NOMO-1 treated with dmso at 0.1 percent for 144 hours (cell line): ENCODE data around the gene GSKIP.
"Not testable (repeated sequence)": the region's sequence is repeated elsewhere in the genome, so short reads cannot be mapped to it uniquely, and the experiment has no call there.

Source experiments
- DNase-seq: peaks from one replicate; lab custom pipeline; 2025; ENCODE audit not compliant: unreplicated experiment; lab: John Stamatoyannopoulos, UW

The GSKIP gene, protein sequence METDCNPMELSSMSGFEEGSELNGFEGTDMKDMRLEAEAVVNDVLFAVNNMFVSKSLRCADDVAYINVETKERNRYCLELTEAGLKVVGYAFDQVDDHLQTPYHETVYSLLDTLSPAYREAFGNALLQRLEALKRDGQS

DNA sequence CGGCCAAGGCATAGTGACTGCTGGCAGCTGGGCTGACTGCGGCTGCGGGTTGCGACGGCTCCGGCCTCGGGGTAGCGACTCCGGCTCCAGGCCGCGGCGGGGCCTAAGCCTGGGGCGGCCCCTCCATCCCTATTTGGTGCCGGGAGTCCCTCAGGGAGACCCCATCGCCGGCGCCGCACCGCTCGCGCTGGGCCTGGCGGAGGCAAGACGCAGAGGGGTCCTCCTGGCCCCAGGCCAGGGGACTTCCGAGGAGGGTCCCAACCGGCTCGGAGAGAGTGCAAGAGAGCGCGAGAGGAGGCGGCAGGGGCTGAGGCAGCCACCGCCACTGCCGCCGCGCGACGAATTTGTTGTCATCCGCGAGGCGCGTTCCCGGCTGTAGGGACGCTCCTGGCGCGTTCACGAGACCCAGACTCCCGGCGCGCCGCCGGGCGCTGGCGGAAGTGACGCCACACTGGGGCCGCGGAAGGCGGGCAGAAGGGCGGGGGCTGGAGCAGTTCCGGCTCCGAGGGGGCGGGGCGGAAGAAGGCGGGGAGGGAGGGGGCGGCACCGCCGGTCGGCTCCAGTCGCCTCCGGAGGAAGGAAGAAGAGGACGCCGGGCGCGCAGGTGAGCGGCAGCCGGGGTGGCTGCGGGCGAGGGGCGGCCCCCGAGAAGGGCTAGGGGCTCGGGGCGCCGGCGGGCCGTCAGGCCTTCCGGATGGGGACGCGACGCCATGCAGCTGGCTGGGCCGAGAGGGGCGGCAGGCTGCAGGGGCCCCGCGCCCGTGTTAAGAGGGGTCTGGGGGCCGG lies at the start of gene GSKIP, which contains the start of gene ATG2B:
GSKIP (plus strand) TSS at position 562 of the 786 bp plus-strand sequence. CDS start 18,722 bp downstream, outside the sequence.
ATG2B (minus strand) TSS at position 377 of the 786 bp plus-strand sequence; CDS start at position 12, 365 bp downstream.
- DNase-seq, result peak; percentile 74

DNA sequence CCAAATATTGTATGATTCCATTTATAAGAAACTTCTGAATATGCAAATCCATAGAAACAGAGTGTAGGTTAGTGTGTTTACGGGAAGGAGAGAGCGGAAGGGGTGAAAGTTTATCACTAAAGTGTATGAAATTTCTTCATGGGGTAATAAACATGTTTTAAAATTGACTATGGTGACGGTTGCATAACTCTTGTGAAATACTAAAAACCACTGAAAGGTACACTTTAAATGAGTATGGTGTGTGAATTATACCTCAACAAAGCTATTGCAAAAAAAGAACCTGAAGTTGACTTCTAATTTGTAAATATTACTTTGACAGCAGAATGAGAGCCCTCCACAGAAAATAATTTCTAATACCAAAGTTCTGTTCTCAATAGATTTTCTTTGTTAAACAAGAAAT lies 47.2 kb upstream of the GSKIP start:
- no peak for DNase-seq

DNA sequence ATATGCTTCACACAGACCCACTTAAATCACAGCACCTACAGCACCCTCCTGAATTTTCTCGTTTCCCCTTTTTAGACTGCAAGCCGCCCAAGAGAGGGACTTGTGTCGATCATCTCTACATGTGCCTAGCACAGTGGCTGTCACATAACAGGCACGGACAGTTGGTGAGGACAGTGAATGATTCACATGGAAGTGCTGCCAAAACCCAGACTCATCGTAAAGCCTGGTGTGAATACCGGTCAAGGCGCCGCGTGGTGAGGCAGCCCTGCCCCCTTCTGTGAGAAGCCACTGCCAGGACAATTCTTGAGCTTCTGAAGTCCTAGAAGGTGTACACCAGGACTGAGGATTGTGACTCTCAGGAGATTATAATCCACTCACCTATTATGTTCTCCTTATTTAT lies 44.5 kb upstream of the GSKIP start:
- DNase-seq, result no peak

DNA sequence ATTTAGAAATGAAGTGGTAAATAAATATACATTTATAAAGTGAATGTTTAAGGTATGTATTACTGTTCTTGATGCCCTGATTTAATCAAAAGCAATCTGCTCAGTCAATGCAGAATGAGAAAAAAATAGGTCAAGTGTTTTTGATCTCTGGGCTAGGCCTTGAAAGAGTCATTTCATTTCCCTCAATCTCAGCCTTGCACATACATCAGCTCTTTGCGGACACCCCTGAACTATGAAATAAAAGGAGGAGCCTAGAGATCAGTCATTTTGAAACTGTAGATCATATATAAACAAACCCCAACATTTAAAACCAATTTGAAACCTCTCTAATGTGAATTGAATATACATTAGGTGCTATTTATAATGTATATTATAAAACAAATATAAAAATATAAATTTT lies 42.7 kb upstream of the GSKIP start:
- no peak for DNase-seq

DNA sequence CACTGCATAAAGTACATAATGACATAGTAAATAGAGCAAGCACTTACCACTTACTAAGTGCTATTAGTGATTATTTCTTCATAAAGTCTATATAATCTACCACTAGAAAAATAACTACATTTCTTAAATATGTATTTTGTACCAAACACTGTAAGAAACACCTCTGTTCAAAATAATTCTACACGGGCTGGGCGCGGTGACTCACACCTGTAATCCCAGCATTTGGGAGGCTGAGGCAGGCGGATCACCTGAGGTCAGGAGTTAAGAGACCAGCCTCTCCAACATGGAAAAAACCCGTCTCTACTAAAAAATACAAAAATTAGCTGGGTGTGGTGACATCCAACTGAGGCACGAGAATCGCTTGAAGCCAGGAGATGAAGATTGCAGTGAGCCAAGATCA lies 39.1 kb upstream of the GSKIP start:
- no peak for DNase-seq

DNA sequence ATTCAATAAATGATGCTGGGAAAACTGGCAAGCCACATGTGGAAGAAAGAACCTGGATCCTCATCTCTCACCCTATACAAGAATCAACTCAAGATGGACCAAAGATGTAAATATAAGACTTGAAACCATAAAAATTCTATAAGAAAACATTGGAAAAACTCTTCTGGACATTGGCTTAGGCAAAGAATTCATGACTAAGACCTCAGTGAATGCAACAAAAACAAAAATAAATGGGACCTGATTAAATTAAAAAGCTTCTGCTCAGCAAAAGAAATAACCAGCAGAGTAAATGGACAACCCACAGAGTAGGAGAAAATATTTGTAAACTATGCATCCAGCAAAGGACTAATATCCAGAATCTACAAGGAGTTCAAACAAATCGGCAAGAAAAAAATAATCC lies 24.8 kb upstream of the GSKIP start:
- DNase-seq, result no peak

DNA sequence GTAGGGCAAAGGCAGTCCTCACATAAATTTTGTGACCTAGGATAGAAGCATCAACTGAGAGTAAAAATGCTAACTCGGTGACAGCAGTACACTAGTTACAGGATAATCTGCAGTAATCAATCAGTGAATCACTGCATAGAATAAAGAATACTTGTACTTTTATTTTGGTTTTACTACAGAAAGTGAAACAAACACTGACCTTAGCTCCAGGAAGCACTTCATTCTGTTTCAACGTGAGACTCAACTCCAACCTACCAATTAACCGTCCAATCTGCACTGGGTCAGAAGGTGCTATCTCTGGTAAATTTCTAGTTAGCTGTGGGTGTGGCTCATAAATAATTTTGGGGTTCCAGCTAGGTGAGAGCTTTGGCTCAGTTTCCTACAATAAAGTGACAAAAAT lies 22.0 kb upstream of the GSKIP start:
- DNase-seq, result no peak

DNA sequence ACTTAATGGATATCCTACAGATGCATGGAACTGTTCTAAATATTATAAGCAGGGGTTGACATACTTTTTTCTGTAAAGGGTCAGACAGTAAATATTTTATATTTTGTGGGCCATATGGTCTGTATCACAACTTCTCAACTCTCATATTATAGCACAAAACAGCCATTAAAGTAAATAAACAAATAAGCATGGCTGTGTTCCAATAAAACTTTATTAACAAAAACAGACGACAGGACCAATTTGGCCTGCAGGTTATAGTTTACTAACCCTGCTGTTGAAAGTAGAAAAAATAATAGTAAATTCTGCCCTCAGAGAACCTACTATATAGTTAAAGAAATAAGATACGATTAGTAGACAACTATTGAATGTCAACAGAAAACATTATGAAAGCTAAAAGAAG lies 17.7 kb upstream of the GSKIP start:
- no peak for DNase-seq

DNA sequence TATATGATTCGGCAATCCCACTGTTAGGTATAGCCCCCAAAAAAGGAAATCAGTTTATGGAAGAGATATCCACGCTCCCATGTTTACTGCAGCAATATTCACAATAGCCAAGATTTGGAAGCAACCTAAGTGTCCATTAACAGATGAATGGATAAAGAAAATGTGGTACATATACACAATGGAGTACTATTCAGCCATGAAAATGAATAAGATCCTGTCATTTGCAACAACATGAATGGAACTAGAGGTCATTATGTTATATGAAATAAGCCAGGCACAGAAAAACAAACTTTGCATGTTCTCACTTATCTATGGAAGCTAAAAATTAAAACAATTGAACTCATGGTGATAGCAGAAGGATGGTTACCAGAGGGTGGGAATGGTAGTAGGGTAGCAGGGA lies 15.4 kb upstream of the GSKIP start:
- not testable (repeated sequence) for DNase-seq

DNA sequence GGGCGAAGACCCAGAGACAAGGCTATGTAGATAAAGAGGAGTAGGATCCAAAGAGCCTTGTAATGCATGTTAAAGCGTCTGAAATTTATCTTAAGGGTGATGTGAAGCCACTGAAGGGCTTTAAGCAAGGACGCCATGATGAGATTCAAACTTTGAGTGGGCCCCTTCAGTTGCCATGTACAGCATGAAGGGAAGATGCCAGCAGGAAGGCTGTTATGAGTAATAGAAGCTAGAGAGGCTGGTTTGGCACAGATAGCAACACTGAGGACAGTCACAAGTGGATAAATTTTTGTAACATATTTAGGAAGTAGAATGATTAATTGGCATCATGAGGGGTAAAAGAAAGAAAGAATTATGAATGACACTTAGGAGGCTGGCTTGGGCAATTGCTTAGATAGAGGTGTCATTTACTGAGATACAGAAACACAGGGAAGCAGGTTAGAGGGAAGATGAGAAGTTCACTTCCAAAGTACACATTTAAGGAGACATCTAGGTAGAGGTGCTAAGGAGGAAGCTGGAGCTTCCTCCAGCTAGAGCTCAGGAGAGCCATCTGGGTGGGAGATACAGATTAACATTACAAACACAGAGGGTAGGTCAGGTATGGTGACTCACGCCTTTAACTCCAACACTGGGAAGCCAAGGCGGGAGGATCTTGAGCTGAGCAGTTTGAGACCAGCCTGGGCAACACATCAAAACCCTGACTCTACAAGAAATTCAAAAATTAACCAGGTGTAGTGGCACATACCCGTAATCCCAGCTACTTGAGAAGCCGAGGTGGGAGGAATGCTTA lies 13.8 kb upstream of the GSKIP start:
- DNase-seq, result no peak

DNA sequence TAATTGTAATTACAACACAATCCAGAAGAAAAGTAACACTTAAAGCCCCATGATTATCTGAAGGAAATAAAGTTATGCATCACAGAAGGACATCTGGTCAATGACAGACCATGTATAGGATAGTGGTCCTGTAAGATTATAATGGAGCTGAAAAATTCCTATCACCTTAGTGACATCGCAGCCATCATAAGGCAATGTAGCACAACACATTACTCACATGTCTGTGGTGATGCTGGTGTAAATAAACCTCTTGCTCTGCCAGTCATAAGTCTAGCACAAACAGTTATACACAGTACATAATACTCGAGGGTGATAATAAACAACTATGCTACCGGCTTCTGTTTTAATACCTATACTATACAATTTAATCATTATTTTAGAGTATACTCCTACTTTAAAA lies 11.3 kb upstream of the GSKIP start:
- no peak for DNase-seq

DNA sequence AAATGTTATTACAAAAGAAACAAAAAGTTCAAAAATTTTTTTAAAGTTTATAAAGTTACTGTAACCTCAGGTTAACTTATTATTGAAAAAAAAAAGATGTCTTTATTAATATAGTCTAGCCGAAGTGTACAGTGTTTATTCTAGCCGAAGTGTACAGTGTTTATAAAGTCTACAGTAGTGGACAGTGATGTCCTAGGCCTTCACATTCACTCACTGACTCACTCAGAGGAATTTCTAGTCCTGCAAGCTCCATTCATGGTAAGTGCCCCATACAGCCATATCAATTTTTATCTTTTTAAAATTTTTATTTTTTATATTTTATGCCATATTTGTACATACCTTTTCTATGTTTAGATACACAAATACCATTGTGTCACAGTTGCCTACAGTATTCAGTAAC lies 10.6 kb upstream of the GSKIP start:
- no peak for DNase-seq

DNA sequence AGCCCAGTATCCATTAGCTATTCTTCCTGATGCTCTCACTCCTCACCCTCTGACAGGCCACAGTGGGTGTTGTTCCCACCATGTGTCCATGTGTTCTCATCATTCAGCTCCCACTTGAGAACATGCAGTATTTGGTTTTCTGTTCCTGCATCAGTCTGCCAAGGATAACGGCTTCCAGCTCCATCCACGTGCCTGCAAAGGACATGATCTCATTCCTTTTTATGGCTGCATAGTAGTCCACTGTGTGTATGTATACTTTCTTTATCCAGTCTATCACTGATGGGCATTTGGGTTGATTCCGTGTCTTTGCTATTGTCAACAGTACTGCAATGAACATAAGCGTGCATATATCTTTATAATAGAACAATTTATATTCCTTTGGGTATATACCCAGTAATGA lies 9.1 kb upstream of the GSKIP start:
- DNase-seq, result no peak

DNA sequence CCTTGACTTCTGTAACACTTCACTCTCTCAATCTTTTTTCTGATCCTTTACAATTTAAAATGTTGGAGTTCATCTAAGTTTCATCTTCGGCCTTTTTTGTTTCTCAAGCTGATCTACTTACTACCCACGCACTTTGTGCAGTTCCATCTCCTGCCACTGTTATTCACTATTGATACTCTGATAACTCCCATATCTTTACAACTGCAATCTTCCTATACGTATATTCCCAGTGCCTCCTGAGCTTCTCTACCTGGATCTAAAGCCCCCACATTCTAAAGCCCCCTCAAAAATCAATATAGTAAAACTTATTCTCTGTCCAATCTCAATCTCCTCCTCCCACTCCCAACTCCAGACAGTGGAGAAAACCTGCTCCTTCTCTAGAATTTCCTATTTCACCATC lies 6.1 kb upstream of the GSKIP start:
- DNase-seq, result no peak

DNA sequence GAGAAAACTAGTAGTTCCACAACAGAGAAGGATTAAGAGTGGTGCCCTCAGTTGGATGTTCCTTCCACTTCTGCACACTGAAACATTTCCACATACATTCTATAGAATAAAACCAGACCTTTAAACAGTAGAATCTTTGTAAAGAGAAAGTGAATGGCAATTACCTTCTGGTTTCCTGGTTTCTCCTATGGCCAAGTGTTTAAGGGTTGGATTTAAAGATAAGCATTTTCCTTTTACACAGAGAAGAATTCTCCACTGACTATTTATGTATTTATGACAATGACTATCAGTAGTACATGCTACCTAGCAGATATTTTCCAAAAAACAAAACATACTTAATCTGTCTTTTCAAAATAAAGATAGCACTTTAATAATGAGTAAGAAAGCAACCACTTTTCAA lies 3.4 kb upstream of the GSKIP start:
- DNase-seq, result no peak

DNA sequence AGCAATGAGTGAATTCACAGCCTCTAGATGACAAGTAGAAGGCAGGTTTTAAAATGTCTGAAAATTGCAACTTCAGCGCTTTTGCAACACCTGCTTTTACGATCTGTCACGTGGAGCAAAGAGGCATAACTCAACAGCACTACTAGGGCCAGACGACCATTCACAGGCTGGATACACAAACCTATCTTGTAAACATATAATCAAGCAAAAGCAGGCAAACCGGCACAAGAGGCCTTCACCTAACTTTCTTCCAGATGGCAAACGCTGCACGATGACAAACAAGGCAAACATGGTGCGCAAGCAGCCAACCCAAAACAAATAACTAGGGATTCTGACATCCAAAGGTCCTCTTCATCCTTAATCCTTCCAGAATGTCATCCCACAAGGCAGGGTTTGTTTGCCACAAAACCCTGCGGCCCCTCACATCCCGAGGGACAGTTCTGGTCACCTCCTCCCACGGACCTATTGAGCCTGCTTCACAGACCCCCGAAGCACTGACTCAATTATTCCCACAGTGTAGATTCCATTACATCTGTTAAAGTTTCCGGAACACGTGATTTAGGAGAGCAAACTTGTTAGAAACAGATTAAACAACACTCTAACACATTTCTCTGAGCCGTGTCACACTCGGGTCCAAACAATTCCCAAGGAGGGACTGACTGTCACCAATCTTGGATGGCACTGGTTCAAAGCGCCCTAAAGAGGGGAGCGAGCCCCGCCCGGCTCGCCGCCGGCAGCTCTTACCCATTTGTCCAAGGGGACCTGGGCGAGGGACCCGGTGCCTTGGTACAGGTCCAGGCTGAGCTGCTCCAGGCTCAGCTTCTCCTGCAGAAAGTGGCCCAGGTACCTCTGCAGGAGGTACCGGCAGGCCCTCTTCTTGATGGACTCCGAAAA lies 1.0 kb upstream of the GSKIP start:
- peak; percentile 48 for DNase-seq

DNA sequence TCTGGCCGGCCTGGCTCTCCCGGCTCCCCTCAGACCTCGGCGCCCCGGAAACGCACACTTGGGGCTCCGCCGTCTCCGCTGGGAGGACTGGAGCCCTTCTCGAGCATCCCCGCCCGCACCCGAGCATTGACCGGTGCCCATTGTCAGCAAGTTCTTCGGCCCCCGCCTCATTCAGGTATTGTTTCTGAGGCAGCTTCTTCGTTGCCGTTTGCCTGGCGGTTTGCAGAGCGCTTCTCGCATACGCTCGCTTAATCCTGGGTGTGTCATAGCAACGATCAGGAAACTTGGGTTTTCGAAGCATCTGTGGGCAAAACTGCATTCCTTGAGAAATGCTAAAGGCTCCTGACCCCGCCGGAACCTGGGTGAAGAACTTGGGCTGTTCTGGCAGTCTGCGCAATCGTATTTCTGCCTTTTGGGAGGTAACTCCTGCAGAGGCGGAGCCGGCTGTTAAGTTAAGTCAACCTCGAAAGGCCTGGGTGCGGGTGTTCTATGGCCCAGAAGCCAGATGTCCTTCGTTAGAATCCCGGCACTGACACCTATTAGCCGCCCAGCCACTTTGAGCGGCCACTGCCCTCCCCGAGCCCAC lies 518 bp downstream of the GSKIP start:
- peak; percentile 13 for DNase-seq

DNA sequence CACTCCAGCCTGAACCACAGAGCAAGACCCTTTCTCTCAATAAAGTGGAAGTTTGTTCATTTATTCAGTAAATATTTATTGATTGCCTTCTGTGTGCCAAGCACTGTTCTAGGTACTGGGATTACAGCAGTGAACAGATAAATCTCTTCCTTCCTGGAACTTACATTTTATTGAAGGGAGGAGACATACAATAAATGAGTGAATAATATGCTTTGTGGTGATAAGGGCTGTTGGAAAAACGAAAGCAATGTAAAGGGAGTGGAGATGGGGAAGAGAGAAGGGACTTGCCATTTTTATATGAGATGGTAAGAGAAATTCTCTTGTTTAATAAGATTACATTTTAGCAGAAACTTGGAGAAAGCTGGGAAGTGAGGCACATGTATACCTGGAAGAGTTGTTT lies 1.6 kb downstream of the GSKIP start:
- no peak for DNase-seq

DNA sequence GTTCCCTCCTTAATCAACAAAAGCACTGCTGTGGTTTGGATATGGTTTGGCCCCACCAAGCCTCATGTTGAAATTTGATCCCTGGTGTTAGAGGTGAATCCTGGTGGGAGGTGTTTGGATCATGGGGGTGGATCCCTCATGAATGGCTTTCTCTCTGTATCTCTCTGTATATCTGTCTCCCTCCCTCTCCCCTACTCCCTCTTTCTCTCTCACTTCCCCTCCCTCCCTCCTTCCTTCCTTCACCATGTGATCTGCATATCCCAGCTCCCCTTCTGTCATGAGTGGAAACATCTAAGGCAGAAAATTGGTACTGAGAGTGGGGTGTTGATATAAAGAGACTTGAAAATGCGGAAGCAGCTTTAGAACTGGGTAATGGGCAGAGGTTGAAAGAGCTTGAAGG lies 5.2 kb downstream of the GSKIP start:
- DNase-seq, result no peak

DNA sequence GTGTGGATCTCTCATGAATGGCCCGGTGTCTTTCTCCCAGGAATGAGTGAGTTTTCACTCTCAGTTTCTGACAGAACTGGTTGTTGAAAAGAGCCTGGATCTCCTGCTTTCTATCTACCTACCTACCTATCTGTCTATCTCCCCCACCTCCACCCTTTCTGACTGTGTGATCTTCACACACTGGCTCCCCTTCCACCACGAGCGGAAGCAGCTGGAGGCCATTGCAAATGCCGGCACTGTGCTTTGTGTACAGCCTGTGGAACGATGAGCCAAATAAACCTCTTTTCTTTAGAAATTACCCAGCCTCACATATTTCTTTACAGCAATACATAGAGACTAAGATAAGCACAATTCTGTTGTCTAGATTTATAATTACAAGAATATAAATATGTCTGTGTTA lies 7.2 kb downstream of the GSKIP start:
- no peak for DNase-seq

DNA sequence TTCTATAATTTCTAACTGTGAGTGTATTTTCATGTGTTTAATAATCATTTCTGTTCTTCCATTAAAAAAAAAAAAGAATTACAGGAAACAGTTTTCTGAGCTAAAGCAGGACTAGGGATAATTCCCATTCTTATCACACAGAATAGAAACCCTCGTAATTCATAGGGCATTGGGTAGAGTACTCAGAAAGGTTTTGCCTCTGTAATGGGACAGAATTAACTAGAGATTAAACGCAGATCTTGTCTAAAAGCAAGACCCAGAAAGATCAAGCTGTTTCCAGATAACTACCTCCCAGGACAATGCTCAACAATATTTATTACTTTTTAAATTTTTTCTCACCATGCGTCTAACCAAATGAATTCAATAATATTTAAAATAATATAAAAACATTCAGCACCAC lies 10.2 kb downstream of the GSKIP start:
- no peak for DNase-seq
